Kidney (tissue), 14 donors: ENCODE data around the gene TMEM88. TPM values are rescaled to one million over a fixed set of nuclear protein-coding genes. Genes with fewer than 3 reads are reported as not detected.

Experiments used
- DNase-seq, 5 donors: peaks; one replicate each; pipeline ENCODE4 v3.0.0-alpha.2; 2013 to 2020
- FAIRE-seq: peaks from 2 replicates; lab custom pipeline; 2012; peaks lifted over from hg19 to GRCh38; lab: Jason Lieb, UNC
- H3K27ac ChIP-seq, 2 donors: one replicate each; pipeline ENCODE4 v1.7.0; 2013; ENCODE audit warnings: low read depth in 2 of 2, low read length in 2 of 2, inconsistent platforms in 1 of 2
- H3K27me3 ChIP-seq: one replicate; pipeline ENCODE4 v1.7.1; 2013; ENCODE audit warnings: low read length, inconsistent platforms; ENCODE audit not compliant: control insufficient read depth, insufficient read depth
- H3K36me3 ChIP-seq, 3 donors: one replicate each; pipeline versions ENCODE4 v1.7.0 to v1.7.1; 2013; ENCODE audit warnings: low read length in 3 of 3, control low read depth in 1 of 3, inconsistent platforms in 1 of 3; ENCODE audit not compliant: insufficient read depth in 3 of 3, control insufficient read depth in 2 of 3
- H3K4me1 ChIP-seq, 3 donors: one replicate each; pipeline versions ENCODE4 v1.7.0 to v1.7.1; 2013; ENCODE audit warnings: low read length in 3 of 3, inconsistent platforms in 1 of 3, low read depth in 1 of 3; ENCODE audit not compliant: control insufficient read depth in 2 of 3, insufficient read depth in 2 of 3
- H3K4me3 ChIP-seq, 3 donors: one replicate each; pipeline versions ENCODE4 v1.7.0 to v1.8.1; 2013; ENCODE audit warnings: low read length in 3 of 3, control low read depth in 1 of 3, inconsistent platforms in 1 of 3
- H3K9ac ChIP-seq, 3 donors: one replicate each; pipeline versions ENCODE4 v1.7.0 to v1.7.1; 2013; ENCODE audit warnings: low read length in 3 of 3, control low read depth in 1 of 3, inconsistent platforms in 1 of 3
- H3K9me3 ChIP-seq, 3 donors: one replicate each; pipeline versions ENCODE4 v1.7.0 to v1.7.1; 2013; ENCODE audit warnings: low read length in 3 of 3, control low read depth in 1 of 3, inconsistent platforms in 1 of 3; ENCODE audit not compliant: control insufficient read depth in 2 of 3, insufficient read depth in 1 of 3
- CTCF ChIP-seq: IDR thresholded peaks from 3 replicates; pipeline ENCODE4 v1.5.1; 2012; ENCODE audit warnings: mild to moderate bottlenecking, moderate library complexity, borderline replicate concordance; ENCODE audit not compliant: insufficient read depth; ENCODE audit errors: extremely low read depth
- intact Hi-C: fragments of 100-400 bp; cut with DNase I; formaldehyde crosslinking; loops from one replicate; pipeline ENCODE4 v1.11.1; 2022
- polyA plus RNA-seq: library from polyadenylated mRNA; stranded (reverse); fragments of 350-450 nt; fragmentation: Illumina TruSeq; extraction: RNeasy Lipid Tissue Mini Kit (QIAGEN cat#74804); gene quantifications from one replicate; pipeline ENCODE4 v1.2.3, GENCODE V29; 2014; ENCODE audit warnings: low read depth, low replicate concordance; ENCODE audit not compliant: insufficient read depth
- total RNA-seq: library from RNA; stranded (reverse); fragmentation: NEBNext Ultra II Directional; extraction: Animal tissue kit (Norgen Biotek cat#: 25700); gene quantifications from one replicate; pipeline ENCODE4 v1.2.1, GENCODE V29; 2021
- donor health status: control.
- donor health status: control.
- donor health status: control.
- donor health status: control.
- donor health status: control.
- donor health status: DM: yes; HTN: yes; CAD: no.
- donor health status: Normal renal cell carcinoma (clear cell type).

Gene TMEM88
- total and polyA plus RNA-seq, 2 donors from 2014 or later: 17.6 to 59.8 TPM

DNA sequence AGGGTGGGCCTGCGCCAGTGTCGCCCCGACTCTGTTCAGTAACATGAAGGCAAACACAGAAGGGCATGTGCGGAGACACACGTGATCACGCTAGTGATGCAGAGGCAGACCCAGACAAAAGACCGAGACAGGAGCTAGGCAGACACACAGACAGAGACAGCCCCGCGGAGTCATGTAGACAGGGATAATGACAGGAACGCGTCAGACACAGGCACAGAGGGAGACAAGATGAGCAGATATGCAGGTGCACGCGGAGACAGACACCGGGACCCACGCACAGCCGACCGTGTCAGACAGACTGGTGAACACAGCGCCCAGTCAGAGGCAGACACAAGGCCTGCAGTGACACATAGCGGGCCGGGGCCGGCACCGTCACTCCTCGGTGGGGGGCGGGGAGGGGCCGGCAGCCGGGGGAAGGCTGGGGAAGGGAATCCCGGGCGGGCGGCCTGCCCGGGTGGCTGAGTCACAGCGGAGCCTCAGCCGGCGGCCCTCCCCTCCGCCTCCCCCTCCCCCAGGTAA, 13.4 kb upstream of the TMEM88 start:
- peak; percentile 5 for TF ChIP-seq CTCF
- DNase-seq: peak in 2 of 5 donors; percentile 86 to 97
- Histone ChIP-seq H3K9ac (peak overlapping the region; percentile 69 to 99 (median 74)), H3K27me3 (no peaks in the 10 kb centered on the region), H3K4me3 (peak overlapping the region; percentile 75 to 94 (median 82)), H3K27ac (peak overlapping the region; percentile 97 to 99), H3K36me3 (peaks cover 0 to 8% (median 1%) of the 10 kb centered on the region in 3 donors), H3K9me3 (no peaks in the 10 kb centered on the region), H3K4me1 (peaks cover 7 to 45% (median 21%) of the 10 kb centered on the region in 3 donors)
- no peak for FAIRE-seq
- intact Hi-C loops: no loop called here

DNA sequence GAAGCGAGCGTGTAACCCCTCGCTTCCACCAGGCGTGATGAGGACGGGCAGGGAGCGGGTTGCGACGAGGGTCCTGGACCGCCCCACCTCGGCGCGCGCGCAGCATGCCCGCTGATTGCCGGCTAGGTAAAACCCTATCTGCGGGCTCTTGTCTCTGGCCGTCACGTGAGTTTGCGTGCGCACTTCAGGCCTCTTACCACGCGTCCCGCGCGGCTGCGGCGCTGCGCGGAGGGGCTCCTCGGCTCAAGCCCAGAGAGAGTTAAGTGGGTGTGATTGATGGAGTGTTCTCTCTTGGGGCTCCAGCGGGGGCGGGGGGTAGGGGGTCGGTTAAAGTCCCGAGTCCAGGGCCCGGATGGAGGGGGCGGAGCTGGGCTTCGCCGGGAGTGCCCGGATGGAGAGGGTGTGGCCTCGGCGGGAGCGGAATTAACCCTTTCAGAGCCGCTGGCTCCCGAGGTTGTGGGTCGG, 12.9 kb upstream of the TMEM88 start:
- FAIRE-seq (no peak), DNase-seq (peak; percentile 96 to 98 (median 97))
- Histone ChIP-seq H3K4me1 (peaks cover 7 to 43% (median 20%) of the 10 kb centered on the region in 3 donors), H3K4me3 (peak overlapping the region; percentile 75 to 94 (median 82)), H3K27ac (peak overlapping the region; percentile 97 to 99), H3K9ac (peak overlapping the region; percentile 69 to 99 (median 71)), H3K27me3 (no peaks in the 10 kb centered on the region), H3K9me3 (no peaks in the 10 kb centered on the region), H3K36me3 (peaks cover 0 to 12% (median 3%) of the 10 kb centered on the region in 3 donors)
- TF ChIP-seq CTCF: no peak
- intact Hi-C loops: no loop called here

DNA sequence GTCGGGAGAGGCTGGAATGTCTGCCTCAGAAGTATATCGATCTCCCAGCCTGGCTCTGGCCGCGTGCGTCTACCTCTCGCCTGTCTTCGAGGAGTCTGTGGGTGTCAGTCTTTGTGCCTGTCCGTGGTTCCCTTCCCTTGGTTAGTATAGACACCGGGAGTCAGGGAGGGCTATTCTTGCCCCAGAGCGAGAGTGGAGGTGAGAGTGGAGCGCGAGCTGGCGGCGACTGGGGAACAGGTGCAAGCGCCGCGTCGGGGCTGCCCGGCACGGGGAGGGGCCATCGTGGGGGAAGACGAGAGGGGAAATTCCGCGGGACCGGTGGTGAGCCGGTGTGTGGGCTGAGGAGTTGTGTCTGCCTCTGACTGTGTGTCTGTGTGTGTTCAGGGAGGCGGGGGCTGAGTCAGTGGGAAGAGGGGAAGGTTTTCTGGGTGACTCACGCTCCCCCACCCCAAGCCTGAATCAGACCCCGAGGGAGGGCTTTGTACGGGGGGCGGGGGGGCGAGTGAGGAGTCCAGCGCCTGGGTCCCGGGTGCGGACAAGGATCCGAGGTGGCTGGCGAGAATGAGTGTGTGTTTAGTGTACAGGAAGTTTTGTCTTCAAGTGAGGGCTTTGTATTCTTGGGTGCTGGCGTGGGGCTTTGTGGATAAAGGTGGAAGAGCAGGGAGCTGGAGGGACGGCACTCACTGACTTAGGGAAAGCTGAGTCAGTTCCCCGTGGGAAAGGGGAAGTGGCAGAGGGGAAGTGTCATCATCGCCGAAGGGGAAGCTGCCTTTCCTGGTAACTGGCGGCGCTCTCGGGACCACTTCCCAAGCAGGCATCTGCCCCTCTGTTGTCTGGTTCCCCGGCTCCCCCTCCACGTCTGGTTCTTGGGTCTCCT, 12.2 kb upstream of the TMEM88 start:
- peak in 3 of 5 donors; percentile 47 to 93 (median 79) for DNase-seq
- intact Hi-C loops: no loop called here
- Histone ChIP-seq H3K9ac (peak overlapping the region; percentile 69 to 99 (median 71)), H3K27ac (peak overlapping the region; percentile 97 to 99), H3K4me3 (peak overlapping the region; percentile 75 to 94 (median 82)), H3K36me3 (peaks cover 0 to 12% (median 3%) of the 10 kb centered on the region in 3 donors), H3K27me3 (no peaks in the 10 kb centered on the region), H3K9me3 (no peaks in the 10 kb centered on the region), H3K4me1 (peaks cover 7 to 36% (median 17%) of the 10 kb centered on the region in 3 donors)
- FAIRE-seq: no peak
- no peak for TF ChIP-seq CTCF
